ENCODE measurements around the gene PAQR9.

- TF ChIP-seq EP300 (IDR thresholded peaks at IDR 0.05; ENCODE audit: borderline replicate concordance in 1 of 2, low read depth in 1 of 2, low read length in 1 of 2) (no peak), YY1 (IDR thresholded peaks at IDR 0.05; ENCODE audit: low read depth) (no peak), POLR2AphosphoS5 (IDR thresholded peaks at IDR 0.05; ENCODE audit: low read depth, low read length) (no peak), MXI1 (IDR thresholded peaks at IDR 0.05; ENCODE audit: low read depth, low read length) (no peak), TAF1 (IDR thresholded peaks at IDR 0.05; ENCODE audit: borderline replicate concordance, low read depth, low read length) (no peak)
- TF ChIP-seq, protein P1, sequence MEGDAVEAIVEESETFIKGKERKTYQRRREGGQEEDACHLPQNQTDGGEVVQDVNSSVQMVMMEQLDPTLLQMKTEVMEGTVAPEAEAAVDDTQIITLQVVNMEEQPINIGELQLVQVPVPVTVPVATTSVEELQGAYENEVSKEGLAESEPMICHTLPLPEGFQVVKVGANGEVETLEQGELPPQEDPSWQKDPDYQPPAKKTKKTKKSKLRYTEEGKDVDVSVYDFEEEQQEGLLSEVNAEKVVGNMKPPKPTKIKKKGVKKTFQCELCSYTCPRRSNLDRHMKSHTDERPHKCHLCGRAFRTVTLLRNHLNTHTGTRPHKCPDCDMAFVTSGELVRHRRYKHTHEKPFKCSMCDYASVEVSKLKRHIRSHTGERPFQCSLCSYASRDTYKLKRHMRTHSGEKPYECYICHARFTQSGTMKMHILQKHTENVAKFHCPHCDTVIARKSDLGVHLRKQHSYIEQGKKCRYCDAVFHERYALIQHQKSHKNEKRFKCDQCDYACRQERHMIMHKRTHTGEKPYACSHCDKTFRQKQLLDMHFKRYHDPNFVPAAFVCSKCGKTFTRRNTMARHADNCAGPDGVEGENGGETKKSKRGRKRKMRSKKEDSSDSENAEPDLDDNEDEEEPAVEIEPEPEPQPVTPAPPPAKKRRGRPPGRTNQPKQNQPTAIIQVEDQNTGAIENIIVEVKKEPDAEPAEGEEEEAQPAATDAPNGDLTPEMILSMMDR (IDR thresholded peaks at IDR 0.05), result no peak
- TF ChIP-seq, protein P2, sequence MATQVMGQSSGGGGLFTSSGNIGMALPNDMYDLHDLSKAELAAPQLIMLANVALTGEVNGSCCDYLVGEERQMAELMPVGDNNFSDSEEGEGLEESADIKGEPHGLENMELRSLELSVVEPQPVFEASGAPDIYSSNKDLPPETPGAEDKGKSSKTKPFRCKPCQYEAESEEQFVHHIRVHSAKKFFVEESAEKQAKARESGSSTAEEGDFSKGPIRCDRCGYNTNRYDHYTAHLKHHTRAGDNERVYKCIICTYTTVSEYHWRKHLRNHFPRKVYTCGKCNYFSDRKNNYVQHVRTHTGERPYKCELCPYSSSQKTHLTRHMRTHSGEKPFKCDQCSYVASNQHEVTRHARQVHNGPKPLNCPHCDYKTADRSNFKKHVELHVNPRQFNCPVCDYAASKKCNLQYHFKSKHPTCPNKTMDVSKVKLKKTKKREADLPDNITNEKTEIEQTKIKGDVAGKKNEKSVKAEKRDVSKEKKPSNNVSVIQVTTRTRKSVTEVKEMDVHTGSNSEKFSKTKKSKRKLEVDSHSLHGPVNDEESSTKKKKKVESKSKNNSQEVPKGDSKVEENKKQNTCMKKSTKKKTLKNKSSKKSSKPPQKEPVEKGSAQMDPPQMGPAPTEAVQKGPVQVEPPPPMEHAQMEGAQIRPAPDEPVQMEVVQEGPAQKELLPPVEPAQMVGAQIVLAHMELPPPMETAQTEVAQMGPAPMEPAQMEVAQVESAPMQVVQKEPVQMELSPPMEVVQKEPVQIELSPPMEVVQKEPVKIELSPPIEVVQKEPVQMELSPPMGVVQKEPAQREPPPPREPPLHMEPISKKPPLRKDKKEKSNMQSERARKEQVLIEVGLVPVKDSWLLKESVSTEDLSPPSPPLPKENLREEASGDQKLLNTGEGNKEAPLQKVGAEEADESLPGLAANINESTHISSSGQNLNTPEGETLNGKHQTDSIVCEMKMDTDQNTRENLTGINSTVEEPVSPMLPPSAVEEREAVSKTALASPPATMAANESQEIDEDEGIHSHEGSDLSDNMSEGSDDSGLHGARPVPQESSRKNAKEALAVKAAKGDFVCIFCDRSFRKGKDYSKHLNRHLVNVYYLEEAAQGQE (IDR thresholded peaks at IDR 0.05; ENCODE audit: low read depth, low read length), result no peak
These were observed 23.0 kb downstream of the PAQR9 start for GRCh38 chr3:142940472-142940871.

All from SK-N-SH (cell line).